ENCODE results near the gene ITGBL1.

- TF ChIP-seq, protein P1, sequence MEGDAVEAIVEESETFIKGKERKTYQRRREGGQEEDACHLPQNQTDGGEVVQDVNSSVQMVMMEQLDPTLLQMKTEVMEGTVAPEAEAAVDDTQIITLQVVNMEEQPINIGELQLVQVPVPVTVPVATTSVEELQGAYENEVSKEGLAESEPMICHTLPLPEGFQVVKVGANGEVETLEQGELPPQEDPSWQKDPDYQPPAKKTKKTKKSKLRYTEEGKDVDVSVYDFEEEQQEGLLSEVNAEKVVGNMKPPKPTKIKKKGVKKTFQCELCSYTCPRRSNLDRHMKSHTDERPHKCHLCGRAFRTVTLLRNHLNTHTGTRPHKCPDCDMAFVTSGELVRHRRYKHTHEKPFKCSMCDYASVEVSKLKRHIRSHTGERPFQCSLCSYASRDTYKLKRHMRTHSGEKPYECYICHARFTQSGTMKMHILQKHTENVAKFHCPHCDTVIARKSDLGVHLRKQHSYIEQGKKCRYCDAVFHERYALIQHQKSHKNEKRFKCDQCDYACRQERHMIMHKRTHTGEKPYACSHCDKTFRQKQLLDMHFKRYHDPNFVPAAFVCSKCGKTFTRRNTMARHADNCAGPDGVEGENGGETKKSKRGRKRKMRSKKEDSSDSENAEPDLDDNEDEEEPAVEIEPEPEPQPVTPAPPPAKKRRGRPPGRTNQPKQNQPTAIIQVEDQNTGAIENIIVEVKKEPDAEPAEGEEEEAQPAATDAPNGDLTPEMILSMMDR (IDR thresholded peaks at IDR 0.05; ENCODE audit: low read length) = no peak
- no peak for TF ChIP-seq EZH2 (IDR thresholded peaks at IDR 0.05; ENCODE audit: borderline replicate concordance, low read length)
Observed at GRCh38 chr13:101631395-101631794, 178.9 kb downstream of the ITGBL1 start.
